DMS153 (cell line): ENCODE data around the gene CFB.

Experiments
- DNase-seq: peaks from one replicate; lab custom pipeline; 2025; lab: John Stamatoyannopoulos, UW

Gene CFB

GRCh38 chr6:31948753-31949413, 3.0 kb downstream of the CFB start:
- no peak for DNase-seq

GRCh38 chr6:31949926-31950548, 4.1 kb downstream of the CFB start:
- no peak for DNase-seq

- no peak for DNase-seq
Measured at GRCh38 chr6:31952140-31952805, 6.4 kb downstream of the CFB start.

- DNase-seq, result no peak
Measured at GRCh38 chr6:31952890-31953289, 7.0 kb downstream of the CFB start.

GRCh38 chr6:31954511-31954910, 8.6 kb downstream of the CFB start:
- no peak for DNase-seq

GRCh38 chr6:31956796-31957195, 10.9 kb downstream of the CFB start:
- no peak for DNase-seq

- no peak for DNase-seq
Measured at GRCh38 chr6:31958412-31958740, 12.5 kb downstream of the CFB start.

GRCh38 chr6:31958741-31959739, 13.1 kb downstream of the CFB start, which contains the start of the genes NELFE and SKIC2:
NELFE (minus strand) TSS chr6:31958971; CDS start chr6:31958446, 525 bp downstream.
SKIC2 (plus strand) TSS chr6:31959175; CDS start chr6:31959193, 18 bp downstream.
- peak; percentile 98 for DNase-seq

GRCh38 chr6:31961616-31962015, 15.7 kb downstream of the CFB start:
- DNase-seq, result no peak

- no peak for DNase-seq
Measured at GRCh38 chr6:31963921-31964320, 18.0 kb downstream of the CFB start.

GRCh38 chr6:31965700-31966099, 19.8 kb downstream of the CFB start:
- no peak for DNase-seq

GRCh38 chr6:31966506-31966905, 20.6 kb downstream of the CFB start:
- DNase-seq, result no peak

- no peak for DNase-seq
Measured at GRCh38 chr6:31966997-31967925, 21.4 kb downstream of the CFB start.

- no peak for DNase-seq
Measured at GRCh38 chr6:31967926-31968320, 22.0 kb downstream of the CFB start.

GRCh38 chr6:31968326-31968725, 22.4 kb downstream of the CFB start:
- no peak for DNase-seq

- no peak for DNase-seq
Measured at GRCh38 chr6:31968791-31969711, 23.2 kb downstream of the CFB start.

GRCh38 chr6:31969712-31970603, 24.1 kb downstream of the CFB start:
- DNase-seq, result no peak

- no peak for DNase-seq
Measured at GRCh38 chr6:31970604-31971271, 24.8 kb downstream of the CFB start.
